Measurements from ENCODE around the gene RNF130.

The RNF130 gene

DNA sequence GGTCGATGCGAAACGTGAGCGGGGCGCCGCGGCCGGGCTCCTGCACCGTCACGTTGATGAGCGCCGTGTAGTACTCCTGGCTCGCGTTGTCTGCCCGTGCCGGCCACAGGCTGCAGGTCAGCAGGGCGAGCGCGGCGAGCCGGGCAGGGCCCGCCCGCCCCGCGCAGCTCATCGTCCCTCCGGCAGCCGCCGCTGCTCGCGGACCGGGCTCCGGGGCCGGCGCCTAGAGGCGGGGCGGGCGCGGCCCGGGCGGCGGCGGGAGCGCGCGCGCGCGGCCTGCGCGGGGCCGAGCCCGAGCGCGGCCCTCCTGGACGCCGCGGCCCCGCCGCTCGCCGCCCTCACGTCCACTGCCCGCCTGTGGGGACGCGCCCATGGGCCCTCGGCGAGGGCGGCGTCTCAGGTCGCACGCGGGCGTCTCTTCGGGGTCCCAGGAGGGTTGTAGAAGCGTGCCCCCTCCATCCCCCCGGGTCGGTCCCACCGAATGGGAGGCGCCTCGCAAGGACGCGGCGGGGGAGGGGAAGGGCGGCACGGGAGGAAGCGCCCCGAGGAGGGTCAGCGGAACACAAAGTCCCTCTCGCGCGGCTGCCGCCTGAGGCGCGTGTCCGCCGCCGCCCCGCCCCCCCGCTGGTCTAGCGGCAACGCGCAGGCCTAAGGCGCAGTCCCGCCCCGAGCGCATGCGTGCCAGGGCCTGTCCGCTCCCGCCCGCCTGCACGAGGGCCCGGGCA, at the start of gene RNF130:
Gene RNF130 (minus strand): TSS at position 229 of the 725 bp plus-strand sequence. CDS start 57 bp downstream, at position 172.
- peak; percentile 93 for DNase-seq (ENCODE audit: low spot score)

DNA sequence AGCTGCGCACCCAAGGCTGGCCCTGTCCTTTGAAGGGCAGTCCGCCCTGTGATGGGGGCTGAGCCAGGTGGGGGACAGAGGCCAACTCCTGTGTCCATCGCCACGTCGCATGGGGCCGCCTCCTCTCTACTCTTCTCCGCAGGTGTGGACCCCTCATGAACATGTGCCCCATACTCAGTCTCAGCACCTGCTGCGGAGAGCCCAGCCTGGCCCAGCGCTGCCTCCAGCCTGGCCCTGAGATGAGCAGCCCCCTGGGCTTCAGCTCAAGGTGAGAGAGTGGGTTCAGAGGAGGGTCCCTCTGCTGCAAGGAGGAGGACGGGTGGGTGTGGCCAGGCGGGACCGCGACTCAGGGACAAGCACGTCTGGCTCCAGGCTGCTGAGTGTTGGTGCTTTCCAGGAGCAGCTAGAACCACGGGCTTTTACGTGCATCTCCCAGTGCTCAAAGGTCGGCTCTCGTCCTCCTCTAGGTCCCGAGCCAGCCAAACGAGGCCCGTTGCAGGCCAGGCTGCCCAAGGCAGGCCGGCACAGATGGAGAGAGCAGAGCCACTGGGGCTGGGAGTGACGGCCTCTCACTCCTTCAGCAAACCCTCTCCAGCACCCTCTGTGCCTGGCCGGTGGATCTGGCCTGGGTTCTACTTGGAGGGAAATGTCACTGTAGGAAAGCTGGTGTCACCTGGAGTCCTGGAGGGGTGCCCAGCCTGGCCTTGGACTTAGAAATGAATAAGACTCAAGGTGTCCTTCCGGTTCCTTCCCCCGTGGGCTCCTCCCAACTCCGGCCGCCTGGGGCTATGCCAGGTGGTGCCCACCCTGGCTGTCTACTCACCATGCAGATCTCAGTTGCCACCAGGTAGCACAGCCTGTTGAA, 48.9 kb upstream of the RNF130 start:
- DNase-seq (ENCODE audit: low spot score), result peak; percentile 39

DNA sequence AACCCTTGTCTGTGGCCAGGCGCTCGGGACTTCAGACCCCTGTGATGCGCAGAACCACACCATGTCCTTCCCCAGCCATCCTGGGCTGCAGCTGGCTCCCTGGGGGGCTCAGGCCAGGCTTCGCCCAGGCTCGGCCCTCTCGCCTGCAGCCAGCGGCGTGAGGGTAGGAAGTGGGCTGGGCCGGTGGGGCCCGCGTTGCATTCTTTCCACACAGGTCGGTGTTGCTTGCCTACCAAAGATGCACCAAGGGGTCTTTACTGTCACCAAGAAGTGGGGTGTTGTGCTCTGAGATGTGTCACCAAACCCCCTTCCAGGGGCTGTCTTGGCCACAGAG, 48.3 kb upstream of the RNF130 start:
- DNase-seq (ENCODE audit: low spot score), result no peak

DNA sequence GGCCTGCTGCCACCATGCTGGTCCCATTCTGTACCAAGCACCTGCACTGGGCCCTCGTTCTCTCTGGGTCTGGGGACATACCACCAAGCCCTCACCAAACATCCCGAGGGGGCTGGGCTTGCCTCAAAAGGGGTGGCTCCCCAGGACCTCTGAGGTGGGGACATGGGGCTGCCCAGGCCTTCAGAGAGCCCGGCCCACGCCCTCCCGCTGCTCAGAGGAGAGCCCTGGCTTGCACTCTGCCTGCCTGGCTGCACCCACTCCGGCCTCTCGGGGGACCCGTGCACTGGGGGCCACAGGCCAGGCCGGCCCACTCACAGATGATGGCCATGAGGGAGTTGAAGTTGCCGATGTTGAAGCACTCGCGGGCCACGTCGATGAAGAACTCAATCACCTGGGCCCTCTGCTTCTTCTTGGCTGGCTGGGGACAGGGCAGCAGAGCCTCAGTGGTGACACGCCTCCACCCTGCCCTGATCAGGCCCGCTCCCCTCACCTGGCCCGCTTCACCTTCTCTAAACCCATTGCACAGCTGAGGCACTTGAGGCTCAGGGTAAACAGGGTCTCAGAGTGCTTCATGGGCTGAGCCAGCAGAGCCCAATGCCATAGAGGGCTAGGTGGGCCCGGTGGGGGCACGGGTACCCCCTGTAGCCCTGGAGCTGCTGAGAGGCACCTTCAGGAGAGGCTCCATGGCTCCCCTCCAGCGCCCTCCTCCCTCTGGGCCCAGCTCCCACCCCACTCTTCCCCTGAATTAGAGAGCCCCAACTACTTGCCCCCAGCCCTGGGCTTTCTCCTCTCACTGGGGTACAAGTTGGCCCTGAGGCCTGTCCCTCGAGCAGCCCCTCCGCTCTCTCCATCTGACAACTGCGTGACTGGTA, 47.7 kb upstream of the RNF130 start:
- DNase-seq (ENCODE audit: low spot score), result peak; percentile 43

DNA sequence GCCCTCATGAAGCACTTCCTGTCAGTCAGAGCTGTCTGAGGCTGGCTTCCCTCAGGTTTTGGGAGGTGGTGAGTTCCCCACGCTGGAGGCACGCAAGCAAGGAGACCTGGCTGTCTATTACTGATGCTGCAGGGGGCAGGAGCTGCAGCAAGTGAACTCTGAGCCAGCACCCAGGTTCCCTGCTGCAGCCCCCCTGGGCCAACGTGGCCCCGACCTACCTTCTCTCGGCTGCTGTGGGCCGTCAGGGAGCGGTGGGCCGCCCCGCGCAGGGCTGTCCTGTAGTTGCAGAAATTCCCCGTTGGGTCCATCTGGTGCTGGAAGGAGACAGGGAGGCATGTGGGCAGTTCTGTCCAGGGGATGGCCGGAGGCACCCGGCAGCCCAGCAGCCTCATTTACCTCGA, 46.8 kb upstream of the RNF130 start:
- peak; percentile 41 for DNase-seq (ENCODE audit: low spot score)

DNA sequence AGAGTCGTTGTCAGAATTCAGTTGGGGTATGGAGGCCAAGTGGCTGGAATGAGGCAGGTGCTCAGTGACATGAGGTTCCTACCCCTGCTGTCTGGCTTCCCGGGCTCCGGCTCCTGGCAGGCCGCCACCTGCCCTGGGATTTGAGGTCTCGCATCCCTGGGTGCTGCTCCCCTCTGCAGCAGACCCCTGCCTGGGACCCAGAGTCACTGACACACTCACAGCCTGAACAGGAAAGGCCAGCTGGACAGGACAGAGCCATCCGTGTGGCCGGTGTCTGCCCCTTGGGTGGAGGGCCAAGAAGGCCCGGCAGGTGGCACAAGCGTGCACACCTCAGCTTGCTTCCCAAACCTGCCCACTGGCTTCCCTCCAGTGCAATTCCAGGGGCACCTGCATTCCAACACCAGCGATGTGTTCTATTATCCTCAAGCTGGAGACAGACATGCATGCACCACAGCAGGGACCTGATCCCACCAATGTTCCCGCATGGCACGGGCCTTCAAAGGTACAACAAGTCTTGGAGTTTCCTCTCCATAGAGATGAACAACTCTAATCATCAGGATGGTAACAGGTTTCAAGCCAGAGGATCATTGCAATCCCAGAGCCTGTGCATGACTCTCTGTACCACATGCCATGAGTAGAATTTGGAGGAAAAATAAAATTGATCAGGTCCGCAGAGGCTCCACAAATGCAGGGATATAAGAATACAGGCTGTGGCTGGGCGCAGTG, 45.6 kb upstream of the RNF130 start:
- DNase-seq (ENCODE audit: low spot score), result peak; percentile 48

DNA sequence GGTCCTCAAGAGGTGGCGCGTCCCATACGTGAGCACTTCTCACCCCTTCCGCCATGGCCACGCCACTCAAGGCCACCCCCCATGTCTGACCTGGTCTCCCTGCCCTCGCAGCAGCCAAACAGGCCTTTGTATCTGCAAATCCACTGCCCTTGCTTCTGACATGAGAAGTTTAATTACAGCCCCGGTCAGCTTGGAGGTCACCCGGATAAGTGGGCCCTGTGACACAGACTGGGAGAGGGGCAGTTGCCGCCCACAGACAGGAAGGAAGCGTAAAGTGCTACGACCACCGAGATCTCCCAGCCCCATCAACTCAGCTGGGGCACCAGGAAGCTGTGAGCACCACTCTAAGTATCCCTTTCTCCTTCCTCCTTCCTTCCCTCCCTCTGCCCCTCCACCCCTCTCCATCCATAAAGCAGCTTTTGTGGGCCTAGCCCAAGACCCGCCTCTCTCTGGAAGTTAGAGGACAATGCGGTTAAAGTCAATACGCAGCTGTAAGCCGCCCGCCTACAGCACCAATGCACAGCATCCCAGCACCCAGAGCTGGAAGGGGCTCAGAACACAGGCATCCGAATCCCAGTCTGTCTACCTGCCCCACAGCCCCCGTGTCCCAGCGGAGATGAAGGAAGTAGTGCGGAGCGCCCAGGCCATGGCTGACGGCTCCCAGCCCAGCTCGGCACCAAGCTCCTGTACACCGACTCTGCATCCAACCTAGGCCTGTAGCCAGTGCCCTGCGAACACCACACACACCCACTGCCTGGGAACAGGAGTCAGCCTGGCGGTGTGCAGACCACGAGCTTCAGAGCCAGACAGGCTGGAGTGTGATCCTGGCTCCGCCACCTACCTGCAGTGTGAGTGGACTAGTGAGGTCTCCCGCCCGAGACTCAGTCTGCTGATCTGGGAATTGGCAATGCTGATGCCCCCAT, 44.8 kb upstream of the RNF130 start:
- DNase-seq (ENCODE audit: low spot score), result peak; percentile 50

DNA sequence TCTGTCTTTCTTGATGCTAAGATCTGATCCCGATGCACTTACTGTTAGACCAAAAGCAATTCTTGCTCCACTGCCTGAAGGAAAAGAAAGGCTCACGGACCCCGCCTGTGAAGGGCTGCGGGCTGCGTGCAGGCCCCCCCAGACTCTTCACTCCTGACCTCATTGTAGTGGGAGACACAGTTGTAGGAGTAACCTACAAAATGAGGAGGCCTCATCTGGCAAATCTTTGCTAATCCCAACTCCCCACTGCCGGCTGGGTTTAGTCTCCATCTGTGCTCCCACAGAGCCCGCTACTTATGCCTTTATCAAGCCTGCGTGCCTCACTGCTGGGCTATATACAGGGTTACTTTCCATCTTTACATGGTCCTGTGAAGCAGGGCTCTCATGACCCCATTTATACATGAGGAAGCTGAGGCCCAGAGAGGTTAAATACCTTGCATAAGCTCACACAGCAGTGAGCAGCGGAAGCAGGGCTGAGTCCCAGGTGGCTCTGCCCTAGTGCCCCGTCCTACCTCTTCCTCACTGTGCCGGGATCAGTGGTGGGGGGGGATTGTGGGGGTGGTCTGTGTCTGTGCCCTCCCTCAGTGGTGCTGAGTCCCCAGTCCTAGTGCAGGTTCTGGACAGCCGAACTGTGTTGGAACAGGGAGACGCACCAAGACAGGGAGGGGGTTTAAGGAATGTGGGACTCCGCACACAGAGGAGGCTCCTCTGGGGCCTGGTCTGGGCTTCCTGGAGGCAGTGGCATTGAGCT, 43.9 kb upstream of the RNF130 start:
- DNase-seq (ENCODE audit: low spot score), result no peak

DNA sequence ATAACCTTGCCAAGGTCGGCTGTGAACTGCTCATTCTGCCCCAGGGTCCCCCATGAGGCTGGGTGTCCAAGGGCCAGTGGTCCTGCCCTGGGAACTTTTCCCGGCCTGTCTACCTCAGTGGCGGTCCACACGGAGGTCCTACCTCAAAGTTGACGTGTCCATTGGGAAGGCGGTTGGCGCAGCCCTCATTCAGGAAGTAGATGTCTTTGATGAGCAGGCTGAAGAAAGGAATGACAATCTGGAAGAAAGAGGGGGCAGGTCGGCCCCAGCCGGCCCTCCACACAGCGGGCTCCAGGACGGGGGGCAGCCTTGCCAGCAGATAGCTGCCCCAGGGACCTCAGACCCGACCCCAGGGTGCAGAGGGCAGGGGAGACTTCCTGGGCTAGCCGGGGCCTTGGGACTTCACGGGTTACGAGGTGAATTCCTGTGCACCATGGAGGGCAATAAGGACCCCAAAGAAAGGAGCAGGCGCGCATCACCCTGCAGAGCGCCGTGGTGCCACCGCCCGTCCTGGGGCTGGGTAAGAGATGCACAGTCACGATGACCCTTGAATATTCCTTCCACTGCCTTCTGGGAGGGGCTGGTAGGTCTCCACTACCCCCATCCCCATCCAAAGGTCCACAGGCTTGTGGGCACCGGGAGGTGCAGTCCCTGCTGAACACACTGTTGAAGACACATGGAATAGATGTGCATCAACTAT, 42.9 kb upstream of the RNF130 start:
- DNase-seq (ENCODE audit: low spot score), result no peak

GRCh38 chr5:180113660-180114303, 42.2 kb upstream of the RNF130 start:
- peak; percentile 36 for DNase-seq (ENCODE audit: low spot score)

GRCh38 chr5:180112181-180112861, 40.8 kb upstream of the RNF130 start:
- peak; percentile 28 for DNase-seq (ENCODE audit: low spot score)

DNA sequence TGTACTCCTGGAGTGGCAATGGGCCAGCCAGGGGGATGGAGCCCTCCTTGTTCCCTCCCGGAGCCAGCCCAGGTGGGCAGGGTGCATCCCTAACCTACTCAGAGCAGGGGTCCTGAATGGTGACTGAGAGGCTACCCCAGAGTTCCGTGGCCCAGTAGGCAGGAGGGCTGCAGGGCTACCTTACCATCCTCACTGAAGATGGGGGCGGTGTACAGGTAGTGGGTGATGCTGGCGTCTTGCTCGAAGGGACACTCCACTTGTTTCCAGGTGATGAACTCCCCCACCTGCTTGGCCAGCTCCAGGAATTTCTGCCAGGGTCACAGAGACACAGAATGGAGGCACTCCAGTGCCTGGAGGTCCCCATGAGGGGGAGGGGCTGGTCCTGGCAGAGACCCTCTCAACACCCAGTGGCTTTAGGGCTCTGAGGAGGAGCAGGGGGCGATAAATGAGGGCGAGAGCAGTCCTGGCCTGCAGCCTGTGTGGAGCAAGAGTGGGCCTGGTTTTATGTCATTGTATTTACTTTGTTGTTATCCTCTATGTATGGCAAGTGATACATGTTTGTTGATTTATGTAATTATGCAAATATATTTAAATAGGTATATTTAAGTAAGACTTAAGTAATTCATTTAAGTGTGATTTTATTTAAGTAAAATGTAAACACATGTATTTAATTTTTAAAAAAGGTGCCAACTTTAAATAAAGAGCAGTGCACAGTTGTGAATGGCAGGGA, 39.9 kb upstream of the RNF130 start:
- DNase-seq (ENCODE audit: low spot score), result peak; percentile 33

DNA sequence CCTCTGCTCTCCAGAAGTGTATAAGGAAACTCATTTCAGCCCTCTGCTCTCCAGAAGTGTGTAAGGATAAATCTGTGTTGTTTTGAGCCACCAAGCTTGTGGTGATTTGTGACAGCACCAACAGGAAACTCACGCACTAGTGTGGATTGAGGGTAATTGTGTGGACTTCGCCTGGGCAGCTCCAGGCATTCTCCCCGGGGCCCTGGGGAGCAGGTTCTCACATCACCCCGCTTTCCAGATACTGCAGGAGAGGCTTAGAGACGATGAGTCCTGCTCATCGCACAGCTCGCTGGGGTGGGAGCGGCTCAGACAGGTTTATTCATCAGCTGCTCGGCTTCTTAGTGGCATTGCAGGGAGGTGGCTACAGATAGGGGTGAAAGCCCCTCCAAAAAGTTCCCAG, 38.4 kb upstream of the RNF130 start:
- DNase-seq (ENCODE audit: low spot score), result peak; percentile 24

GRCh38 chr5:180107005-180107404, 35.4 kb upstream of the RNF130 start:
- DNase-seq (ENCODE audit: low spot score), result no peak

GRCh38 chr5:180105827-180106312, 34.3 kb upstream of the RNF130 start:
- DNase-seq (ENCODE audit: low spot score), result peak; percentile 4

- peak; percentile 30 for DNase-seq (ENCODE audit: low spot score)
Measured at GRCh38 chr5:180104168-180104530, 32.6 kb upstream of the RNF130 start.

DNA sequence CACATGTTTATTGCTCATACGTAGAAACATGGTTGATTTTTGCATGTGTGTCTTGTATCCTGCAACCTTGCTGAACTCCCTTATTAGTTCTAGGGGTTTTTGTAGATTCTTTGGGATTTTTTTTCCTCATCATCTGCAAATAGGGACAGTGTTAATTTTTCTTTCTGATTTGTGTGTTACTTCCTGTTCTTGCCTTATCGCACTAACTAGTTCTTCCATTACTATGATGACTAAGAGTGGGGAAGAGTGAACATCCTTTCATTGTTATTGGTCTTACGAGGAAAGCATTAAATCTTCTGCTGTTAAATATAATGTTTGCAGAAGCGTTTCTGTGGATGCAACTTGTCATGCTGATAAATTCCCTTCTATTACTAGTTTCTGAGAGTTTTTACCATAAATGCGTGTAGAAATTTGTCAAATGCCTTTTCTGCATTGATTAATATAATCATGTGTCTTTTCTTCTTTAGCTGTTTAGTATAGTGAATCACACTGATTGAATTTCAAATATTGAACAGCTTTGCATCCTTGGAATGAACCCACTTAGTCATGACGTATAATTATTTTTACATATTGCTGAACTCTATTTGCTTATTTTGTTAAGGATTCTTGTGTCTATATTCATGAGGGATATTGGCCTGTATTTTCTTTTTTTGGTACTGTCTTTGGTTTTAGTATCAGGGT, 32.1 kb upstream of the RNF130 start:
- no peak for DNase-seq (ENCODE audit: low spot score)
